Measurements from ENCODE around the gene PRRG1.

DNA sequence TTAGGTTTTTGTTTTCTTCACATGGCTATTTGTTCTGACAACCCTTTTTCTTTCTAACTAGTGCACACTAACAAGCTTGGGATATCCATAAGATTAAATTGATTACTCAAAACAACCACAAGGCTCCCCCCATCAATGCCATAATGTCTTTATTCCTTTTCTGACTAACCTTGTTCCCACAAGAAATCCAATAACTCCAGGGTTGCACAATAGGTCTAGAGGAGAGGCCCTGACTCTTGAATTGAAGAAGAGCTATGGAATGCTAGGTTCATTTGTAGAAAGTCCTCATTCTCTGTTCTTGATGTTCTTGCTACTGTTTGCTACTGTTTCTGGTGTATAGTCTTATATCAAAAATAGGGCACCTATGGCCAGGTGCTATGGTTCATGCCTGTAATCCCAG is 71.0 kb downstream of the PRRG1 start:
- TF ChIP-seq, protein P1, sequence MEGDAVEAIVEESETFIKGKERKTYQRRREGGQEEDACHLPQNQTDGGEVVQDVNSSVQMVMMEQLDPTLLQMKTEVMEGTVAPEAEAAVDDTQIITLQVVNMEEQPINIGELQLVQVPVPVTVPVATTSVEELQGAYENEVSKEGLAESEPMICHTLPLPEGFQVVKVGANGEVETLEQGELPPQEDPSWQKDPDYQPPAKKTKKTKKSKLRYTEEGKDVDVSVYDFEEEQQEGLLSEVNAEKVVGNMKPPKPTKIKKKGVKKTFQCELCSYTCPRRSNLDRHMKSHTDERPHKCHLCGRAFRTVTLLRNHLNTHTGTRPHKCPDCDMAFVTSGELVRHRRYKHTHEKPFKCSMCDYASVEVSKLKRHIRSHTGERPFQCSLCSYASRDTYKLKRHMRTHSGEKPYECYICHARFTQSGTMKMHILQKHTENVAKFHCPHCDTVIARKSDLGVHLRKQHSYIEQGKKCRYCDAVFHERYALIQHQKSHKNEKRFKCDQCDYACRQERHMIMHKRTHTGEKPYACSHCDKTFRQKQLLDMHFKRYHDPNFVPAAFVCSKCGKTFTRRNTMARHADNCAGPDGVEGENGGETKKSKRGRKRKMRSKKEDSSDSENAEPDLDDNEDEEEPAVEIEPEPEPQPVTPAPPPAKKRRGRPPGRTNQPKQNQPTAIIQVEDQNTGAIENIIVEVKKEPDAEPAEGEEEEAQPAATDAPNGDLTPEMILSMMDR (conservative IDR thresholded peaks at IDR 0.05; ENCODE audit: low read length) = no peak
- TF ChIP-seq EZH2phosphoT487 (IDR thresholded peaks at IDR 0.05; ENCODE audit: borderline replicate concordance, low read depth, low read length) = no peak
